ENCODE results near the gene TP53TG5. TPM values are rescaled to one million over a fixed set of nuclear protein-coding genes. Genes with fewer than 3 reads are reported as not detected.

The TP53TG5 gene
- total RNA-seq, 4 donors from 2014 or later, result 0.17 to 2.1 (median 1.1) TPM; not detected in 1

GRCh38 chr20:45361793-45362192 lies 16.3 kb downstream of the TP53TG5 start:
- WGBS, result 72% methylated on average over 6 of the region's 6 CpGs
- peak overlapping the region; percentile 91 to 96 (median 93) for H3K27ac ChIP-seq (replicated peaks in 1 of 4)
- H3K36me3 ChIP-seq, result peaks cover 9 to 20% (median 16%) of the 10 kb centered on the region in 4 donors
- intact Hi-C loops (cut with DNase I), result no loop called here
- H3K4me1 ChIP-seq, result peaks cover 50 to 71% (median 64%) of the 10 kb centered on the region in 4 donors
- no peaks in the 10 kb centered on the region for H3K9me3 ChIP-seq
- DNase-seq (ENCODE audit: extremely low spot score), result no peak
- H3K27me3 ChIP-seq, result no peaks in the 10 kb centered on the region
- TF ChIP-seq POLR2A (IDR thresholded peaks at IDR 0.05; ENCODE audit: low read depth) (no peak), CTCF (IDR thresholded peaks at IDR 0.05) (no peak), POLR2AphosphoS5 (IDR thresholded peaks at IDR 0.05) (no peak), EP300 (IDR thresholded peaks at IDR 0.05) (no peak)
- no peak overlapping the region for H3K4me3 ChIP-seq

- WGBS, result 32% methylated on average over 9 of the region's 9 CpGs
- intact Hi-C loops (cut with DNase I), result no loop called here
- H3K4me3 ChIP-seq, result no peak overlapping the region
- H3K4me1 ChIP-seq, result peaks cover 62 to 79% (median 72%) of the 10 kb centered on the region in 4 donors
- TF ChIP-seq EP300 (IDR thresholded peaks at IDR 0.05) (no peak), POLR2AphosphoS5 (IDR thresholded peaks at IDR 0.05) (peak; percentile 52 to 73)
- no peaks in the 10 kb centered on the region for H3K27me3 ChIP-seq
- H3K9me3 ChIP-seq, result no peaks in the 10 kb centered on the region
- H3K27ac ChIP-seq (replicated peaks in 1 of 4), result peak overlapping the region; percentile 91 to 96 (median 93)
- no peaks in the 10 kb centered on the region for H3K36me3 ChIP-seq
- DNase-seq (ENCODE audit: extremely low spot score), result no peak
Observed at GRCh38 chr20:45359406-45360148, 18.5 kb downstream of the TP53TG5 start.

GRCh38 chr20:45359069-45359405 lies 19.1 kb downstream of the TP53TG5 start:
- peaks cover 65 to 79% (median 73%) of the 10 kb centered on the region in 4 donors for H3K4me1 ChIP-seq
- DNase-seq (ENCODE audit: extremely low spot score), result no peak

GRCh38 chr20:45358282-45359068 lies 19.6 kb downstream of the TP53TG5 start:
- TF ChIP-seq CTCF (IDR thresholded peaks at IDR 0.05), result peak in 1 of 3 experiments; percentile 9
- TF ChIP-seq POLR2A (IDR thresholded peaks at IDR 0.05; ENCODE audit: low read depth), result peak; percentile 18
- peak; percentile 87 to 96 for TF ChIP-seq POLR2AphosphoS5 (IDR thresholded peaks at IDR 0.05)
- TF ChIP-seq EP300 (IDR thresholded peaks at IDR 0.05), result no peak
- peak overlapping the region in 1 of 4 donors; percentile 9 for H3K4me3 ChIP-seq
- H3K36me3 ChIP-seq, result no peaks in the 10 kb centered on the region
- 18% methylated on average over 10 of the region's 10 CpGs for WGBS
- DNase-seq (ENCODE audit: extremely low spot score), result peak; percentile 98
- no peaks in the 10 kb centered on the region for H3K9me3 ChIP-seq
- peaks cover 60 to 77% (median 69%) of the 10 kb centered on the region in 4 donors for H3K4me1 ChIP-seq
- H3K27ac ChIP-seq (replicated peaks in 1 of 4), result peak overlapping the region; percentile 91 to 96 (median 93)
- no peaks in the 10 kb centered on the region for H3K27me3 ChIP-seq
- intact Hi-C loops (cut with DNase I), result no loop called here

More at GRCh38 chr20:45359069-45359405, 19.1 kb downstream of the TP53TG5 start:
- Histone ChIP-seq H3K27ac (replicated peaks in 1 of 4) (peak overlapping the region; percentile 91 to 96 (median 93)), H3K27me3 (no peaks in the 10 kb centered on the region), H3K9me3 (no peaks in the 10 kb centered on the region), H3K36me3 (no peaks in the 10 kb centered on the region), H3K4me3 (no peak overlapping the region)
- intact Hi-C loops (cut with DNase I), result no loop called here
- 60% methylated on average over 7 of the region's 7 CpGs for WGBS
- peak; percentile 83 for TF ChIP-seq EP300 (IDR thresholded peaks at IDR 0.05)
- no peak for TF ChIP-seq POLR2A (IDR thresholded peaks at IDR 0.05; ENCODE audit: low read depth)
- TF ChIP-seq POLR2AphosphoS5 (IDR thresholded peaks at IDR 0.05), result peak; percentile 5 to 75

- H3K27ac ChIP-seq (replicated peaks in 1 of 4), result peak overlapping the region; percentile 91 to 96 (median 93)
- intact Hi-C loops (cut with DNase I), result no loop called here
Observed at GRCh38 chr20:45355209-45356084, 22.7 kb downstream of the TP53TG5 start.

More at GRCh38 chr20:45355209-45356084, 22.7 kb downstream of the TP53TG5 start:
- no peaks in the 10 kb centered on the region for H3K36me3 ChIP-seq
- no peaks in the 10 kb centered on the region for H3K9me3 ChIP-seq
- DNase-seq (ENCODE audit: extremely low spot score), result no peak
- TF ChIP-seq EP300 (IDR thresholded peaks at IDR 0.05) (no peak), CTCF (IDR thresholded peaks at IDR 0.05) (no peak), POLR2A (IDR thresholded peaks at IDR 0.05; ENCODE audit: low read depth) (no peak), POLR2AphosphoS5 (IDR thresholded peaks at IDR 0.05) (peak in 1 of 2 donors; percentile 36)
- H3K4me1 ChIP-seq, result peaks cover 54 to 66% (median 62%) of the 10 kb centered on the region in 4 donors
- 71% methylated on average over 5 of the region's 5 CpGs for WGBS
- no peak overlapping the region for H3K4me3 ChIP-seq
- no peaks in the 10 kb centered on the region for H3K27me3 ChIP-seq
